HG02678 (cell line): ENCODE measurements around the gene ARHGEF38.
"Not testable (repeated sequence)": the region's sequence is repeated elsewhere in the genome, so short reads cannot be mapped to it uniquely, and the experiment has no call there.

ENCODE experiments used
- ATAC-seq: cut with Tn5 transposase; IDR thresholded peaks from one replicate; pipeline ENCODE4 v1.9.1; 2021; ENCODE audit warnings: mild to moderate bottlenecking, moderate library complexity; ENCODE audit not compliant: unreplicated experiment

ARHGEF38 gene

DNA sequence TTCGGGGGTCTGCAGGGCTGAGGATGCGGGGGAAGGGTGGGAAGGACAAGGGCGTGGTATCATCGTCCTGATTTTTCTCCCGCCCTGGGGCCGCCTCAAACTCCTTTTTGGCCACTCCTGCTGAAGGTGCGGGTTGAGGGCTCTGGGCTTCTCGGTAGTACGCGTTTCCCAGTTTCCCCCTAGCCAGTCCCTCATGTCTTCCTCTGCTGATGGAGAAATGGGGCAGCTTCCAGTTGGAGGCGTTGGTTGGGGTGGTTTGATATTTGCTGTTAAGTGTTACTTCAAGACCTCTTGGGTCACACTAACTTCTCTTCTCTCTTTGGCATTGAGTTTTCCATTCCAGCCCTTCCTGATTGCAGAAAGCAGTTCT lies 156.6 kb downstream of the ARHGEF38 start:
- ATAC-seq = peak; percentile 34

- ATAC-seq = no peak
Measured at GRCh38 chr4:105710012-105710600, 157.7 kb downstream of the ARHGEF38 start.

- no peak for ATAC-seq
Measured at GRCh38 chr4:105710678-105711077, 158.3 kb downstream of the ARHGEF38 start.

- no peak for ATAC-seq
Measured at GRCh38 chr4:105712766-105713165, 160.3 kb downstream of the ARHGEF38 start.

- peak; percentile 74 for ATAC-seq
Measured at GRCh38 chr4:105714071-105714521, 161.7 kb downstream of the ARHGEF38 start.

GRCh38 chr4:105714932-105715331 lies 162.5 kb downstream of the ARHGEF38 start:
- ATAC-seq = no peak

GRCh38 chr4:105715692-105716278 lies 163.4 kb downstream of the ARHGEF38 start:
- ATAC-seq = no peak

DNA sequence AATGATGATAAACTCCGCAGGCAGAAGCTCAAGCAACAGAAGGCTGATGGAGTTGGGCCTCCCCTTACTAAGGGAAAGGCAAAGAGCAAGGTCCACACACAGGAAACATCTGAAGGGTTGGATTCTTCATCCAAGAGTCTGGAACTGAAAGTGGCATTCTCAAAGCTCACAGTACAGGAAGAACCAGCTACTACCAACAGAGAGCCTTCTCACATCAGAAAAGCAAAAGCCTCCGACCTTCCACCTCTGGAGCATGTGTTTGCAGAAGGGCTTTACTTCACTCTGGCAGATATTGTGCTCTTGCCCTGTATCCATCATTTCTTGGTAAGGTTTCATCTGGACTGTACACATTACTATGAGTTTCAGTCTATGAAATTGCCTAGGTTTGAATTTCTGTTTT lies 166.8 kb downstream of the ARHGEF38 start:
- no peak for ATAC-seq

GRCh38 chr4:105725623-105726022 lies 173.2 kb downstream of the ARHGEF38 start:
- no peak for ATAC-seq

- ATAC-seq = not testable (repeated sequence)
Measured at GRCh38 chr4:105729895-105730294, 177.5 kb downstream of the ARHGEF38 start.
